Measurements from ENCODE around the gene SLC26A1. TPM values are rescaled to one million over a fixed set of nuclear protein-coding genes. Genes with fewer than 3 reads are reported as not detected.

Gene SLC26A1
- polyA plus RNA-seq, 1 donor from 2014 or later: 0.12 TPM

DNA sequence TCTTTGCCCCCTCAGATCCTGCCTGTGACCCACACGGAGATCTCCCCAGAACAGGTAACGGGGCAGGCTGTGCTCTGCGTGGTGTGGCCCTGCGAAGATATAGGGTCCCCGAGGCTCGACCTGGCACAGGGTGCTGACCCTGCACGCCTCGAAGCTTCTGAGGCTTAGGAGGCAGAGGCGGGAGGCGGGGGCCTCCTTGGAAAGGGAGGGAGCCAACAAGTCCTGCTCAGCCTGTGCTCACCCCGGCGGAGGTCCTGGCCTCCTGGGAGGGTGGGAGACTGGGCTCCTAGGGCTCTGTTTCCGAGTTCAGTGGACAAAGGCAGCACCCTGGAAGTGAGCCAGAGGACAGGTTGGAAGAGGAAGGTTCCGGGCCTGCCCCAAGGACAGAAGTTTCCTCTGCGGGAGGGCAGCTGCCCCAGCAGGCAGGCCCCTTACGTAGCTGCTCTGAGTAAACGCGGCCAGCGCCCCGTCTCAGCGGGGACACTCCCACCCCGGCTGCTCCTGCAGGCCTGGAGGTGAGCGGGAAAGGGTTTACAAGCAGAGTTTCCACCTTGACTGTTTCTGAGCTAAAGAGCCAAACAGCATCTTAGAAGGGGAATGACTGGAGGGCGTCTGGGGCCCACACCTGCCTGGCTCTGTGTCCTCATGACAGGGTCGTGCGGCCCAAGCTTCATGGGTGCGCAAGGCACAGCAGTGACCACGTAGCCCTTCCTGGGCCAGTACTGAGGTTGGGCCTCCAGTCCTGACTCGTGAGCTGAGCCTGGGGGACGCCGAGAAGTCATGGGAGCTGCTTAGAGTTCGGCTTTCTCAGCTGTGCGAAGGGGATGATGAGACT, 44.9 kb downstream of the SLC26A1 start:
- H3K4me2 ChIP-seq (ENCODE audit: low read length): no peak overlapping the region
- no peaks in the 10 kb centered on the region for H3K27me3 ChIP-seq (ENCODE audit: insufficient read depth, low read depth, low read length)
- no peak overlapping the region for H3K9ac ChIP-seq (ENCODE audit: low read length)
- H4K20me1 ChIP-seq (ENCODE audit: insufficient read depth): no peaks in the 10 kb centered on the region
- TF ChIP-seq SMC3 (conservative IDR thresholded peaks at IDR 0.05; ENCODE audit: poor library complexity) (no peak), EZH2 (IDR thresholded peaks at IDR 0.05; ENCODE audit: borderline replicate concordance, insufficient read depth, low read length, poor library complexity, severe bottlenecking) (no peak), MXI1 (conservative IDR thresholded peaks at IDR 0.05; ENCODE audit: poor library complexity, severe bottlenecking) (no peak), POLR2AphosphoS5 (IDR thresholded peaks at IDR 0.05) (no peak), RAD21 (conservative IDR thresholded peaks at IDR 0.05) (no peak), EP300 (conservative IDR thresholded peaks at IDR 0.05; ENCODE audit: poor library complexity, severe bottlenecking) (no peak), TAF1 (IDR thresholded peaks at IDR 0.05; ENCODE audit: low read depth) (no peak)
- TF ChIP-seq, protein P1, sequence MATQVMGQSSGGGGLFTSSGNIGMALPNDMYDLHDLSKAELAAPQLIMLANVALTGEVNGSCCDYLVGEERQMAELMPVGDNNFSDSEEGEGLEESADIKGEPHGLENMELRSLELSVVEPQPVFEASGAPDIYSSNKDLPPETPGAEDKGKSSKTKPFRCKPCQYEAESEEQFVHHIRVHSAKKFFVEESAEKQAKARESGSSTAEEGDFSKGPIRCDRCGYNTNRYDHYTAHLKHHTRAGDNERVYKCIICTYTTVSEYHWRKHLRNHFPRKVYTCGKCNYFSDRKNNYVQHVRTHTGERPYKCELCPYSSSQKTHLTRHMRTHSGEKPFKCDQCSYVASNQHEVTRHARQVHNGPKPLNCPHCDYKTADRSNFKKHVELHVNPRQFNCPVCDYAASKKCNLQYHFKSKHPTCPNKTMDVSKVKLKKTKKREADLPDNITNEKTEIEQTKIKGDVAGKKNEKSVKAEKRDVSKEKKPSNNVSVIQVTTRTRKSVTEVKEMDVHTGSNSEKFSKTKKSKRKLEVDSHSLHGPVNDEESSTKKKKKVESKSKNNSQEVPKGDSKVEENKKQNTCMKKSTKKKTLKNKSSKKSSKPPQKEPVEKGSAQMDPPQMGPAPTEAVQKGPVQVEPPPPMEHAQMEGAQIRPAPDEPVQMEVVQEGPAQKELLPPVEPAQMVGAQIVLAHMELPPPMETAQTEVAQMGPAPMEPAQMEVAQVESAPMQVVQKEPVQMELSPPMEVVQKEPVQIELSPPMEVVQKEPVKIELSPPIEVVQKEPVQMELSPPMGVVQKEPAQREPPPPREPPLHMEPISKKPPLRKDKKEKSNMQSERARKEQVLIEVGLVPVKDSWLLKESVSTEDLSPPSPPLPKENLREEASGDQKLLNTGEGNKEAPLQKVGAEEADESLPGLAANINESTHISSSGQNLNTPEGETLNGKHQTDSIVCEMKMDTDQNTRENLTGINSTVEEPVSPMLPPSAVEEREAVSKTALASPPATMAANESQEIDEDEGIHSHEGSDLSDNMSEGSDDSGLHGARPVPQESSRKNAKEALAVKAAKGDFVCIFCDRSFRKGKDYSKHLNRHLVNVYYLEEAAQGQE (IDR thresholded peaks at IDR 0.05; ENCODE audit: borderline replicate concordance): no peak
- TF ChIP-seq, protein P2, sequence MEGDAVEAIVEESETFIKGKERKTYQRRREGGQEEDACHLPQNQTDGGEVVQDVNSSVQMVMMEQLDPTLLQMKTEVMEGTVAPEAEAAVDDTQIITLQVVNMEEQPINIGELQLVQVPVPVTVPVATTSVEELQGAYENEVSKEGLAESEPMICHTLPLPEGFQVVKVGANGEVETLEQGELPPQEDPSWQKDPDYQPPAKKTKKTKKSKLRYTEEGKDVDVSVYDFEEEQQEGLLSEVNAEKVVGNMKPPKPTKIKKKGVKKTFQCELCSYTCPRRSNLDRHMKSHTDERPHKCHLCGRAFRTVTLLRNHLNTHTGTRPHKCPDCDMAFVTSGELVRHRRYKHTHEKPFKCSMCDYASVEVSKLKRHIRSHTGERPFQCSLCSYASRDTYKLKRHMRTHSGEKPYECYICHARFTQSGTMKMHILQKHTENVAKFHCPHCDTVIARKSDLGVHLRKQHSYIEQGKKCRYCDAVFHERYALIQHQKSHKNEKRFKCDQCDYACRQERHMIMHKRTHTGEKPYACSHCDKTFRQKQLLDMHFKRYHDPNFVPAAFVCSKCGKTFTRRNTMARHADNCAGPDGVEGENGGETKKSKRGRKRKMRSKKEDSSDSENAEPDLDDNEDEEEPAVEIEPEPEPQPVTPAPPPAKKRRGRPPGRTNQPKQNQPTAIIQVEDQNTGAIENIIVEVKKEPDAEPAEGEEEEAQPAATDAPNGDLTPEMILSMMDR (IDR thresholded peaks at IDR 0.05; ENCODE audit: poor library complexity, severe bottlenecking): no peak
- no peaks in the 10 kb centered on the region for H3F3A ChIP-seq (ENCODE audit: insufficient read depth, low read length, poor library complexity, severe bottlenecking)
- H3K9me2 ChIP-seq (ENCODE audit: insufficient read depth, low read length): no peaks in the 10 kb centered on the region
- no peak overlapping the region for H3K27ac ChIP-seq (ENCODE audit: low read length)
- H3K36me3 ChIP-seq (ENCODE audit: insufficient read depth, low read length): no peaks in the 10 kb centered on the region
- no peak overlapping the region for H2AFZ ChIP-seq (ENCODE audit: low read depth, low read length)
- H3K79me2 ChIP-seq (replicated peaks; ENCODE audit: insufficient read depth, low read length): no peaks in the 10 kb centered on the region
- H3K4me3 ChIP-seq (ENCODE audit: low read length): no peak overlapping the region
- no peaks in the 10 kb centered on the region for H3K9me3 ChIP-seq (ENCODE audit: low read length)

DNA sequence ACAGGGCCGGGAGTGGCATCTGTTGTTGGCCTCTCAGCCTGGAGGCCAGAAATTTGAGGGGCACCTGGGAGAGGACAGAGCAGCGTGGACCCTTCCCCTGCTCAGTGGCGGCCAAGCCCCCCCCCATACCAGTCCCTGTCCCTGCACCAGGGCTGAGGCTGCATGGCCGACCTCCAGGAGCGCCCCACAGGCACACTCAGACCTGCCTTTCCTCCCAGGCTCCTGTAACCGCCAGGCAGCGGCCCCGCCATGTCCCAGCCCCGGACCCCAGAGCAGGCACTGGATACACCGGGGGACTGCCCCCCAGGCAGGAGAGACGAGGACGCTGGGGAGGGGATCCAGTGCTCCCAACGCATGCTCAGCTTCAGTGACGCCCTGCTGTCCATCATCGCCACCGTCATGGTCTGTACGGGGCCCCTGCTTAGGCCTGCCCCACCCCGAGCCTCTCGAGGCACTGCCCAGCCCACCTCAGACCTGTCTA, 45.7 kb downstream of the SLC26A1 start:
- H3K27ac ChIP-seq (ENCODE audit: low read length): no peak overlapping the region
- no peak for TF ChIP-seq EZH2 (IDR thresholded peaks at IDR 0.05; ENCODE audit: borderline replicate concordance, insufficient read depth, low read length, poor library complexity, severe bottlenecking)
- TF ChIP-seq, protein P2 (IDR thresholded peaks at IDR 0.05; ENCODE audit: poor library complexity, severe bottlenecking): no peak
- no peak for TF ChIP-seq SMC3 (conservative IDR thresholded peaks at IDR 0.05; ENCODE audit: poor library complexity)
- TF ChIP-seq TAF1 (IDR thresholded peaks at IDR 0.05; ENCODE audit: low read depth): no peak
- TF ChIP-seq, protein P1 (IDR thresholded peaks at IDR 0.05; ENCODE audit: borderline replicate concordance): no peak
- no peak for TF ChIP-seq RAD21 (conservative IDR thresholded peaks at IDR 0.05)
- TF ChIP-seq POLR2AphosphoS5 (IDR thresholded peaks at IDR 0.05): no peak
- no peak for TF ChIP-seq MXI1 (conservative IDR thresholded peaks at IDR 0.05; ENCODE audit: poor library complexity, severe bottlenecking)
- TF ChIP-seq EP300 (conservative IDR thresholded peaks at IDR 0.05; ENCODE audit: poor library complexity, severe bottlenecking): no peak
- H3K9me3 ChIP-seq (ENCODE audit: low read length): no peaks in the 10 kb centered on the region
- no peaks in the 10 kb centered on the region for H4K20me1 ChIP-seq (ENCODE audit: insufficient read depth)
- H3F3A ChIP-seq (ENCODE audit: insufficient read depth, low read length, poor library complexity, severe bottlenecking): no peaks in the 10 kb centered on the region
- no peaks in the 10 kb centered on the region for H3K27me3 ChIP-seq (ENCODE audit: insufficient read depth, low read depth, low read length)
- no peak overlapping the region for H3K9ac ChIP-seq (ENCODE audit: low read length)
- no peak overlapping the region for H3K4me3 ChIP-seq (ENCODE audit: low read length)
- H3K4me2 ChIP-seq (ENCODE audit: low read length): no peak overlapping the region
- no peak overlapping the region for H2AFZ ChIP-seq (ENCODE audit: low read depth, low read length)
- no peaks in the 10 kb centered on the region for H3K79me2 ChIP-seq (replicated peaks; ENCODE audit: insufficient read depth, low read length)
- H3K9me2 ChIP-seq (ENCODE audit: insufficient read depth, low read length): no peaks in the 10 kb centered on the region
- H3K36me3 ChIP-seq (ENCODE audit: insufficient read depth, low read length): no peaks in the 10 kb centered on the region

All from neural cell (in vitro differentiated cells).